HK-2 (cell line): ENCODE measurements around the gene TULP3.

ENCODE experiments used
- DNase-seq: peaks from one replicate; pipeline ENCODE4 v3.0.0-alpha.2; 2018; ENCODE audit not compliant: unreplicated experiment

TULP3 gene

DNA sequence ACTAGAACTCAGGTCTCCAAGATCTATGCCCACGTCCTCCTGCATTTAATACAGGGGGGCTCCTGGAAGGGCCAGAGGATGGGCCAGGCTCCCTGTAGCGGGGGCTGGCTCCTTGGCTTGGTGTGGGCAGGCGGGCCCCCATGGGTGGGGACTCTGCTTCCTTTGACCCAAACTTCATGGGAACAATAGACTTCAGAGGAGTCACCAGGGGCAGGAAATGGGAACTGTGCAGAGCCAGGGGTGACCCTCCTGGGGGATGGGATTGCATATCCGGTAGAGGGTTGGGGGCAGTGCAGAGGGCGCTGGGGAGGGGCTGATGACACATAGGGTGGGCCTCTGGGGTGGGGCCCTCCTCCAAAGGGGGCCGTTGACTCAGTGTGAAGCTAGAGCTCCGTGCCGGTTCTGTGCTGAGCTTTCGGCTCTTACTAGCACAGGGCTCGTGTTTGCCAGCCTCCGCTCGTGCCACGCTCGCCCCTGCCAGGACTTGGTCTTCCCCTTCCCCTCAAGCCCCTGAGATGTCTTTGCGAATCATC is 73.1 kb downstream of the TULP3 start:
- DNase-seq = no peak

DNA sequence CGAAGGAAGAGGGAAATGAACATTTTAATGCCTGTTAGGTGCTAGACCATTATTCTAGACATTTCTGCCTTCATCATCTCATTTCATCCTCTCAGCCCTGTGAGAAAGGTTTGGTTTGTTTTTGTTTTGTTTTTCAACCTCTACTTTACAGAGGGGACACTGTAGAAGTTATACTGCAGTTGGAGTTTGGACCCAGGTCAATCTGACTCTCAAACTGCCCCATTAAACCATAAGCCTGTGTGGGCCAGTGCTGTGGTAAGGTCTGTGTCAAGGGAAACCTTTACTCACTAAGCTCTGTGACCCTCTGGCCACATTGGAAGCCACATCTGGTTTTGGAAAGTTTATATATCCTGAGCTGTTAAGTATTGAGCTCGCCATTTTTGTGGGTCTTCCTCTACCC is 77.0 kb downstream of the TULP3 start:
- no peak for DNase-seq

DNA sequence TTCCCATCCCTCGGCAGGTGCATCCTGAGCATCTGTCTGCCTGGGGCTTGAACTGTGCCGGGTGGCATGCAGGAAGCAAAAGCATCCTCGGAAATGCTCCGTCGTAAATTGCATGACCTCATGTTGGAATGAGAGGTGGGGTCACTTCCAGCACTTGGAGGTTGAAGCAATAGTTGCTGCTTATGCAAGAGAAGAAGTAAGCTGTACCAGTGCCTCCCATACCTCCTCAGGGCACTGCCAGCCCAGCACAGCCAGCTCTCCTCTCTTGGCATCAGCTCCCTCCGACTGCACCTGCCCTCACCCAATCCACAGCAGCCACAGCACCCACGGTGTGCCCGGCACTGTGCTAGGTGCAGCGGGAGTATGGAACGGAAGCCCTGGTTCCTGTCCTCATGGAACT is 80.1 kb downstream of the TULP3 start:
- DNase-seq = no peak

DNA sequence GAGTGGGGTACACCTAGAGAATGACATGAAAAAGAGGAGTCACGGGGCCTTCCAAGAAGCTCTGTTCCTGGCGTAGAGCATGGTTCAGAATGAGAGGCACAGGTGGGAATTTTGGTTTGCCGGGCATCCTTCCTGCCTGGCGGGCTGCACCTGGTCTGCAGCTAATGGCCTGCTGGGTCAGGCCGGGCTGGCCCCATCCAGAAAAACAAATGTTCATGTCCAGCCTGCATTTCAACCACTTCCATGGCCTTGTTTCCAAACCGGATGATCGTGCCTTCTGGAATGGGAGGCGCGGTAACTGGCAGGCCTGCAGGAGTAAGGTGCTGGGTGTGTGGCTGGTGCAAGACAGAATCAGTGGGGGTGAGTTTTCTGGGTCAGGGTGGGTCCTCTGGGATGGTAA is 82.9 kb downstream of the TULP3 start:
- DNase-seq = no peak

DNA sequence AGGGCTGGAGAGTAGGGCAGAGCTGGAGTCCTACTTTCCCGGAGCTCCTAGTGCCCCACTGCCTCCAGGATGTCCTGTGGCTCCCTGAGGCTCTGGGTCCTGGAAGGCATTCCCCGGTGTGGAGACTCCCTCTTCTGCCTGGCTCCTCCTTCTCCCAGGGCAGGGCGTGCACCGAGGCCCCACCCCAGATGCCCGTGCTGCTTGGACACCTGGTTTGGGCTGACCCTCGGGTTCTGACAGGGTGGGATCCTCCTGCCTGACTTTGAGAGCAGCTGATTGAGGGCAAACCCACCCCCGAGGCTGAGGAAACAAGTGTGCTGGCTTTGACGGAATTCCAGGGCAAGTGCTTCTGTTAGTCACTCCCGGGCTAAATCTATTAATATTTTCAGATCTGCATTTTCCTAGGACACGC is 83.9 kb downstream of the TULP3 start:
- DNase-seq = no peak

DNA sequence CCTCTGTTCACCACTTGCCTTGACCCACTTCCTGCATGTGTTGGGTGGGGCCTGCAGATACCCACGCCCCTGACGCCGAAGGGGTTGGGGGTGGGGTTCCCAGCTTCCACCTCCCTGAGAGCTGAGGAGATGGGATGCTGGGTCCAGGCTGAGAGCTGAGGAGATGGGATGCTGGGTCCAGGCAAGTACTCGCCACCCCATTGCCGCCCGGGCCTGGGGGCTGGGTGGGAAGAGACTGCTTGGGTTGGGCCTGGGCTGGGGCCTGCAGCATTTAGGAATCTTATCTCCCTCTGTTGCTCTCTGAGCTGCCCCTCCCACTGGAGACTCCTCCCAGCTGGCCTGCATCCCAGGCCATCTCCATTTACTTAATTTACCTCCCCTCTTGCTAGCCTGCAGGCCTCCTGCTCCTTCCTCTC is 85.9 kb downstream of the TULP3 start:
- DNase-seq = no peak

DNA sequence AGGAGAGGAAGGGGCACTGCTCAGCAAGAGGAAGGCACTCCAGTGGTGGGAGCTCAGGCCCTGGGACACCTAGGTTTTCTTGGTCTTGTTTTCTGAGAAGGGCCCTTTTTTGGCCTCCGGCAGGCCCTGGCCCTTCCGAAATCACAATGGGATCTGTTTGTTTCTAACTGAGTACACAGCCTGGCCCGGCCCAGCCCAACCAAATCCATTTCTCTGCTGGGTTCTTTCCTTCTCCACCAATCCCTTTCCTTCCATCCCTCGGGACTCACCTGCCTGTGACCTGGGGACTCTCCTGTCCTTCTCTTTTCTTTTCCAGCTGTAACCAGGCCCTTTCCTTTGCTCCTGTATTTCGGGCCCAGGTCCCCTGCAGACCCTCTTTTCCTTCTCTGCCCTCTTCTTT is 87.1 kb downstream of the TULP3 start:
- DNase-seq = no peak

DNA sequence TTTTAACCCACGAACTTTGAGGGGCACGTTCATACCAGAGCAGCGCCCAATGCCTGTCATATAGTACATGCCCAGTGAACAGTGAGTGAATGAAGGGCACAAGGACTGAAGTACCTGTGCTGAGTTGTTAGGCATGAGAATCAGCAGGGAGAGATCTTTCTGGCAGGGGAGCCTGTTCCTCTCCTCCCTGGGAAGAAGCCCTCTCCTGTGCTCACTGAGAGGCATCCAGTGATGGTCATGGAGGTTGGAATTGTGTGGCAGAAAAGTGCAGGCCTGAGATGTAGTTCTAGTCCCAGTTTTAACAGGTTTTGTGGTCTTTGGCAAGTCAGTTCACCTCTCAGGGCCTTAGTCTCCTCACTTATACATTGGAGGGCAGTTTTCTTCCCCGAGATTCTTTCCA is 89.1 kb downstream of the TULP3 start:
- no peak for DNase-seq

DNA sequence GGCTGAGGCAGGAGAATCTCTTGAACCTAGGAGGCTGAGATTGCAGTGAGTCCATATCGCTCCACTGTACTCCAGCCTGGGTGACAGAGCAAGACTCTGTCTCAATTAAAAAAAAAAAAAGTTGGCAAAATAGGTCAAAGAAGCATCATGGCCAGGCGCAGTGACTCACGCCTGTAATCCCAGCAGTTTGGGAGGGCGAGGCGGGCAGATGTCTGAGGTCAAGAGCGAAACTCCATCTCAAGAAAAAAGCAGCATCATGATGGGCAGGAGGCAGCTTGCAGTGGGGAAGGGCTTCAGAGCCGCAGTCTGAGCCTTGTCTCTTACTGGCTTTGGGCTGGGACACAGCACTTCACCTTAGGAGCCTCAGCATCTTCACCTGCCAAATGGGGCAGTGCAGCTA is 89.9 kb downstream of the TULP3 start:
- DNase-seq = no peak

DNA sequence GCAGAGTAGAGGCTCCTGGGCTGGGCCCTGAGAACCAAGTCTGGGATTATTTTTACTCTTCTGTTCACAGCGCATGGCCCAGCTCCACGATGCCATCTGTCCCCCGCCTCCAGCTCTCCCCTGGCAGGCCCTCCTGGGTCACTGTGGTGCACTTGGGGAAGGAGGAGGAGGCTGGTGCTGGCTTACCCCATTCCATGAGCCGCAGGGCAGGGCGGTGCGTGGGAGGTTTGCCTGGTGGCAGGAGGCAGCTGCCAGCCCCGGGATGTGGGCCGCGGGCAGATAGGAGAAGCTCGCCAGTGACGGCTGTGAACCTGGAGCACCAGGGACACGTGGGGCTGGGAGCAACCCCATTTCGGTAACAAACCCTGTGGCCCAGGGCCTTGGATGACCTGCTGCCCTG is 91.7 kb downstream of the TULP3 start:
- DNase-seq = no peak

DNA sequence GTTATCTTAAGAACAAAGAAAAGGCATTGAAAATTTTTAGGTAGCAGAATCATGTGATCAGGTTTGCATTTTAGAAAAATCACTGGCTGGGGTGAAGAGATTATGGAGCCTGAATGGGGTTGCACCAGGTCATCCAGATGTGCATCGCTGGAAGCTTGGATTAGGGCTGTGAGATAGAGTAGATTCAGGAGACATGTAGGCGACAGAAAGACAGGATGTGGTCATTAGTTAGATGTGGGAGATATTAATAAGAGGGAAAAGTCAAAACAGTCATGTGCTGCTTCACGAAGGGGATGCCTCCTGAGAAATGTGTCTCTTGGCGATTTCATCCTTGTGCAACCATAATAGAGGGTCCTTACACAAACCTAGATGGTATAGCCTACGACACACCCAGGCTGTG is 93.6 kb downstream of the TULP3 start:
- no peak for DNase-seq

DNA sequence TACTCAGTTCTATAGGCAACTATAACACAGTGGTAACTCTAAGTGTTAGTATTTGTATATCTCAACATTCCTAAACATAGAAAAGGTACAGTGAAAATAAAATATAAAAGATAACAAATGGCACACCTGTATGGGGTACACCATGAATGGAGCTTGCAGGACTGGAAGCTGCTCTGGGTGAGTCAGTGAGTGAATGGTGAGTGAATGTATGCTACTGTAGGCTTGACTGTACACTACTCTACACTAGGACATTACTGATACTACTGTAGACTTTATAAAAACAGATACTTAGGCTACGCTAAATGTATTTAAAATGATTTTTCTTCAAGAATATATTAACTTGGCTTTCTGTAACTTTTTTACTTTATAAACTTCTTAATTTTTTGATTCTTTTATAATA is 94.0 kb downstream of the TULP3 start:
- DNase-seq = no peak

DNA sequence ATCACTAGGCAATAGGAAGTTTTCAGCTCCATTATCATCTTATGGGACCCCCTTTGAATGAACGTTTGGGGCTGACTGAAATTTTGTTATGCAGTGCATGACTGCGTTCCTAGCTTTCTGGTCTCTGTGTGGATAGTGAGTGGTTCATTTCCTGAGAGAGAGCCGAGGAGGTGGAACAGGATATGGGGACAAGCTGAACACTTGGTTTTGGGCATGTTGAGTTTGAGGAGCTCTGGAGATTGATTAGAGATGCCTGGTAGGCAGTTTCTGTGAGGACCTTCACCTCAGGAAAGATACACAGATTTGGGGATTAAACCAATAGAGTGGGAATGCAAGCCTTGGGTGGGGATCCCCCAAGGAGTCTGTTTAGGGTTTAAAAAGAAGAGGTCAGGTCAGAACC is 96.2 kb downstream of the TULP3 start:
- DNase-seq = no peak

DNA sequence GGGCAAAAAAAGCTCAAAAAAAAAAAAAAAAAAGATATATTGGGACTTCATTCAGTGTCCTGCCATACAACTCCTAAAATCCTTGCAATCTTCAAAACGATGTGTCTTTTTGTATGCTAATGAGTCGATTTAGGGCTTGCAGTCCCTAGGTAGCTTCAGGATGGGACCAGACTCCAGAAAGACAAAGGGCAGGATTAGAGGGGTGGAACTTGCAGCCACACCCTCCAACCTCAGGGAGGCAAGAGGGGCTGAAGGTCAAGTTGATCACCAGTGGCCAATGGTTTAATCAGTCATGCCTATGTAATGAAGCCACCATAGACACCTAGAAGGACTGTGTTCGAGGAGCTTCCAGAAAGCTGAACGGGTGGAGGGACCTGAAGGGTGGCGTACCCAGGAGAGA is 97.8 kb downstream of the TULP3 start:
- DNase-seq = no peak
